Brain microvascular endothelial cell (primary cell): ENCODE measurements around the gene PIK3CA.

ENCODE experiments used
- DNase-seq: peaks from one replicate; pipeline ENCODE4 v3.0.0-alpha.2; 2020
- H3K27ac ChIP-seq: fragments of 250-450 bp; sonication (Bioruptor Pico); 2 replicates; pipeline ENCODE4 v1.5.1; 2020; ENCODE audit warnings: mild to moderate bottlenecking, moderate library complexity
- H3K27me3 ChIP-seq: fragments of 250-450 bp; sonication (Bioruptor Pico); replicated peaks from 2 replicates; pipeline ENCODE4 v1.5.1; 2020; ENCODE audit warnings: mild to moderate bottlenecking
- H3K36me3 ChIP-seq: fragments of 250-450 bp; sonication (Bioruptor Pico); replicated peaks from 2 replicates; pipeline ENCODE4 v1.5.1; 2020; ENCODE audit warnings: mild to moderate bottlenecking
- H3K4me3 ChIP-seq: 2 replicates; pipeline ENCODE4 v1.5.1; 2011; ENCODE audit warnings: low read depth, mild to moderate bottlenecking, control low read depth, low read length, moderate library complexity
- in situ Hi-C: cut with HindIII; loops from 2 replicates; pipeline ENCODE4 v1.10.0; 2017; ENCODE audit warnings: low sequenced_read_pairs, low pct_ligation_motif_present
- TF ChIP-seq, protein P1 (sequence below): IDR thresholded peaks from 2 replicates; pipeline ENCODE4 v1.5.1; 2011; ENCODE audit warnings: low read depth, mild to moderate bottlenecking, moderate library complexity, low read length, control low read depth, inconsistent platforms; ENCODE audit errors: missing control alignments

PIK3CA gene

GRCh38 chr3:179289295-179289694 is 141.1 kb downstream of the PIK3CA start:
- Histone ChIP-seq H3K27ac (no peak overlapping the region), H3K27me3 (no peaks in the 10 kb centered on the region), H3K4me3 (no peak overlapping the region), H3K36me3 (no peaks in the 10 kb centered on the region)
- in situ Hi-C loops, result no loop called here
- TF ChIP-seq, protein P1, sequence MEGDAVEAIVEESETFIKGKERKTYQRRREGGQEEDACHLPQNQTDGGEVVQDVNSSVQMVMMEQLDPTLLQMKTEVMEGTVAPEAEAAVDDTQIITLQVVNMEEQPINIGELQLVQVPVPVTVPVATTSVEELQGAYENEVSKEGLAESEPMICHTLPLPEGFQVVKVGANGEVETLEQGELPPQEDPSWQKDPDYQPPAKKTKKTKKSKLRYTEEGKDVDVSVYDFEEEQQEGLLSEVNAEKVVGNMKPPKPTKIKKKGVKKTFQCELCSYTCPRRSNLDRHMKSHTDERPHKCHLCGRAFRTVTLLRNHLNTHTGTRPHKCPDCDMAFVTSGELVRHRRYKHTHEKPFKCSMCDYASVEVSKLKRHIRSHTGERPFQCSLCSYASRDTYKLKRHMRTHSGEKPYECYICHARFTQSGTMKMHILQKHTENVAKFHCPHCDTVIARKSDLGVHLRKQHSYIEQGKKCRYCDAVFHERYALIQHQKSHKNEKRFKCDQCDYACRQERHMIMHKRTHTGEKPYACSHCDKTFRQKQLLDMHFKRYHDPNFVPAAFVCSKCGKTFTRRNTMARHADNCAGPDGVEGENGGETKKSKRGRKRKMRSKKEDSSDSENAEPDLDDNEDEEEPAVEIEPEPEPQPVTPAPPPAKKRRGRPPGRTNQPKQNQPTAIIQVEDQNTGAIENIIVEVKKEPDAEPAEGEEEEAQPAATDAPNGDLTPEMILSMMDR, result no peak
- no peak for DNase-seq
